Ishikawa (cell line): Measurements from ENCODE around the gene TNFRSF18.

Experiments
- CEBPB ChIP-seq: IDR thresholded peaks from 2 replicates; pipeline ENCODE4 v1.6.1; 2012
- CREB1 ChIP-seq: IDR thresholded peaks from 2 replicates; pipeline ENCODE4 v1.6.1; 2012; ENCODE audit warnings: low read depth
- EGR1 ChIP-seq: IDR thresholded peaks from 2 replicates; pipeline ENCODE4 v1.6.1; 2012
- EP300 ChIP-seq: IDR thresholded peaks from 2 replicates; pipeline ENCODE4 v1.6.1; 2012; ENCODE audit warnings: borderline replicate concordance
- FOXM1 ChIP-seq: IDR thresholded peaks from 2 replicates; pipeline ENCODE4 v1.6.1; 2012; ENCODE audit warnings: low read depth, borderline replicate concordance
- MAX ChIP-seq: IDR thresholded peaks from 2 replicates; pipeline ENCODE4 v1.6.1; 2012
- NFIC ChIP-seq: IDR thresholded peaks from 2 replicates; pipeline ENCODE4 v1.6.1; 2012
- RAD21 ChIP-seq: IDR thresholded peaks from 2 replicates; pipeline ENCODE4 v1.6.1; 2012; ENCODE audit warnings: low read depth
- REST ChIP-seq: IDR thresholded peaks from 2 replicates; pipeline ENCODE4 v1.6.1; 2012; ENCODE audit warnings: low read depth, mild to moderate bottlenecking
- TAF1 ChIP-seq: IDR thresholded peaks from 2 replicates; pipeline ENCODE4 v1.6.1; 2012; ENCODE audit warnings: low read depth, mild to moderate bottlenecking
- TCF12 ChIP-seq: IDR thresholded peaks from 2 replicates; pipeline ENCODE4 v1.6.1; 2012; ENCODE audit warnings: low read depth
- TEAD4 ChIP-seq: IDR thresholded peaks from 2 replicates; pipeline ENCODE4 v1.6.1; 2012
- USF1 ChIP-seq: IDR thresholded peaks from 2 replicates; pipeline ENCODE4 v1.6.1; 2012
- YY1 ChIP-seq: IDR thresholded peaks from 2 replicates; pipeline ENCODE4 v1.6.1; 2012; ENCODE audit warnings: low read depth
- ZBTB7A ChIP-seq: IDR thresholded peaks from 2 replicates; pipeline ENCODE4 v1.6.1; 2012; ENCODE audit warnings: low read depth

The TNFRSF18 gene

GRCh38 chr1:1238702-1239178 is 32.3 kb upstream of the TNFRSF18 start:
- TF ChIP-seq EGR1 (no peak), ZBTB7A (no peak; the same call in 1 of the 2 replicates), TEAD4 (no peak), REST (no peak), NFIC (no peak), FOXM1 (no peak), TAF1 (no peak), USF1 (no peak), CREB1 (no peak), EP300 (no peak), TCF12 (no peak)

- TF ChIP-seq EGR1 (no peak), MAX (no peak), YY1 (no peak), TCF12 (no peak), CREB1 (no peak), CEBPB (no peak), NFIC (no peak), USF1 (no peak), EP300 (no peak), TEAD4 (no peak), TAF1 (no peak), REST (no peak), RAD21 (no peak)
Measured at GRCh38 chr1:1237874-1238701, 31.7 kb upstream of the TNFRSF18 start.

- TF ChIP-seq NFIC (no peak), TAF1 (no peak), USF1 (no peak), YY1 (no peak)
Measured at GRCh38 chr1:1236945-1237873, 30.8 kb upstream of the TNFRSF18 start.

GRCh38 chr1:1236176-1236763 is 29.9 kb upstream of the TNFRSF18 start:
- TF ChIP-seq YY1 (no peak), TCF12 (no peak), USF1 (no peak), REST (no peak), MAX (no peak), NFIC (no peak), TAF1 (no peak)
